Endothelial cell of hepatic sinusoid (primary cell): ENCODE data around the gene ITGAX.

Experiments used
- in situ Hi-C: cut with HindIII; loops from 2 replicates; pipeline ENCODE4 v1.10.0; 2017; ENCODE audit warnings: low sequenced_read_pairs

Gene ITGAX

DNA sequence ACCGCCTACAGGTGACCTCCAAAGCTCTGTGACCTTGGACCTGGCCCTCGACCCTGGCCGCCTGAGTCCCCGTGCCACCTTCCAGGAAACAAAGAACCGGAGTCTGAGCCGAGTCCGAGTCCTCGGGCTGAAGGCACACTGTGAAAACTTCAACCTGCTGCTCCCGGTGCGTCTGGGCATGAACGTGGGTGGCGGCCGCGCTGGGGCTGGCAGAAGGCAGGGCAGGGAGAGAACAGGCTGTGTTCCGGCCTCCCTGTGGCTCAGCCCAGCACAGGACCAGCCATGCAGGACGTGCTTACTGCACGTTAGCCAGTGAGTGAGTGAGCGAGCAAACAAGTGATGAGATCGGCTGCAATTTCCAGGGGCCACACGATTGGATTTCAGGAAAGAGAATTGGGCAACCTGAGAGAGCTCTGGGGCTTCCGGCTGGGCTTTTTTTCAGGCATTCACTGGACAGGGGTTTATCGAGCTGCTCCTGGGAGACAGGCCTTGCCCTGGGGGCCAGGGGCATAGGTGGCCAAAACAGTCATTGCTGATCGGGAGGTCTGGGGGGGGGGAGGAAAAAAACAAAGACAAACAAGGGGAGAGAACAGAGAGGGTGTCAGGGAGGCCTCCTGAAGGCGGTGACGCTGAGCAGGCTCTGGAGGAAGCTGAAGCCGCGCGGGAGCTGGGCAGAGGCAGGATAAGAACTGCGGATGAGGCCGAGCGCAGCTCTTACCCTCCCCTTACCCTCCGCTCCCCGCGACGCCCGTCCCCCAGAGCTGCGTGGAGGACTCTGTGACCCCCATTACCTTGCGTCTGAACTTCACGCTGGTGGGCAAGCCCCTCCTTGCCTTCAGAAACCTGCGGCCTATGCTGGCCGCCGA lies 16.9 kb downstream of the ITGAX start:
- in situ Hi-C loops = no loop called here

DNA sequence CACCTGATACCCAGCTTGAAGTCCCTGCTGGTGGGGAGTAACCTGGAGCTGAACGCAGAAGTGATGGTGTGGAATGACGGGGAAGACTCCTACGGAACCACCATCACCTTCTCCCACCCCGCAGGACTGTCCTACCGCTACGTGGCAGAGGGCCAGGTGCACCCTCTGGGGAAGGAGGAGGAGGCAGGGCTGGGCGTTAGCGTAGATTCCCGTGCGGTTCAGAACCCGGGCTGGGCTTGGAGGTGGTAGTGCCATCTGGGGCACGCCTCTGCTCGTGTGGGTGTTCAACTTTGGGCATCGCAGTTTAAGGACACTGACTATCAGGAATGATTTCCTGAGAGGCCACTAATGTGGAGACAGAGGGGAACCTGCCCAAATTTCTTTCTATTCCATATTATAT lies 18.3 kb downstream of the ITGAX start:
- in situ Hi-C loops = no loop called here

DNA sequence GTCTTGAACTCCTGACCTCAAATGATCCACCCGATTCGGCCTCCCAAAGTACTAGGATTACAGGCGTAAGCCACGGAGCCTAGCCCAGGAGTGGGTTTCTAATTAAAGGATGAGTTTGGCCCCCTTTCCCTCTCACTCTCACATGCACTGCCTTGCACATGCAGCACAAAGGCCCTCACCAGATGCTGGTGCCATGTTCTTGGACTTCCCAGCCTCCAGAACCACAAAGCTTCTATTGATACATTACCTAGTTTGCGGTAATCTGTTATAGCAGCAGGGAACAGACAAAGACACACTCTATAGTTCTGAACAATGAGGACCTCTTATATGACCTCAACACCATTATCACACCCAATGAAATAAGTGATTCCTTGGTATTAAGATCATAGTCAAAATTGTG lies 20.3 kb downstream of the ITGAX start:
- in situ Hi-C loops = loop anchor here (25.0 kb wide), 1 partner anchor 163 kb away; the partner anchor contains the start of genes PYCARD, PYDC1 and TRIM72

DNA sequence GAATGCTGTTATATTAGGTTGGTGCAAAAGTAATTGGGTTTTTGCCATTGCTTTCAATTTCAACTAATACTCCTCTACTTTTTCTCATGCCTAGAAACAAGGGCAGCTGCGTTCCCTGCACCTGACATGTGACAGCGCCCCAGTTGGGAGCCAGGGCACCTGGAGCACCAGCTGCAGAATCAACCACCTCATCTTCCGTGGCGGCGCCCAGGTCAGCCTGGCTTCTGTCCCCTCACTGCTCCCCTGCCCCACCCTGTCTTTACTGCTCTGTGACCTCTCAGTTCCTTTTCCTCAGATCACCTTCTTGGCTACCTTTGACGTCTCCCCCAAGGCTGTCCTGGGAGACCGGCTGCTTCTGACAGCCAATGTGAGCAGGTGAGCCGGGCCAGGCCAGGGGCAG lies 21.7 kb downstream of the ITGAX start:
- in situ Hi-C loops = loop anchor here (25.0 kb wide), 1 partner anchor 164 kb away; the partner anchor contains the start of genes PYCARD, PYDC1 and TRIM72

DNA sequence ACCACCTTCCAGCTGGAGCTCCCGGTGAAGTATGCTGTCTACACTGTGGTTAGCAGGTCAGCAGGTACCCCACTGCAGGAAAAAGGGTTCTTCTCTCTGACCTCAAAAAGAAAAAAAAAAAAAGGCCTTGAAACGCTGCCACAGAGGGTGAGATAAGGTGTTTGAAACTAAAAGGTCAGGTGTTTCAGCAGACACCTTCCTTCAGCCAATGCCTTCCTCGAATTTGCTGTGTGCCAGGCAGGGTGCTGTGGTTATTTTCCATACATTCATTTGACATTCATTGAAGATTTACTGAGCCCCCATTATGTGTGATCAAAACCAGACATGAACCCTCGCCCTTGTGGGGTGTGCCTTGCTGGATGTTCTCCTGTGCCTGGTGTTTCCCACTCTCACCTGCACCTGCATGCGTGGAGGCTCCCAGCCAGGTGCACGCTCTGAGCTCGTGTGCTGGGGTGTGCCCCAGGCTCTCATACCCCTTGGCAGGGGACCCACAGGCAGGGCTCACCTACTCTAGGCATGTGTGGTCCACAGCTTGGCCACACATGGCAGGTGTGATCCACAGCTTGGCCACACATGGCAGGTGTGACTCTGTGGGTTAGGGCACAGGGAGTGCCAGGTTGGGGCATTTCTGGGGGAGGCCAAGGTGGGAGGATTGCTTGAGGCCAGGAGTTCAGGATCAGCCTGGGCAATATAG lies 22.4 kb downstream of the ITGAX start:
- in situ Hi-C loops = loop anchor here (25.0 kb wide), 1 partner anchor 165 kb away; the partner anchor contains the start of genes PYCARD, PYDC1 and TRIM72

DNA sequence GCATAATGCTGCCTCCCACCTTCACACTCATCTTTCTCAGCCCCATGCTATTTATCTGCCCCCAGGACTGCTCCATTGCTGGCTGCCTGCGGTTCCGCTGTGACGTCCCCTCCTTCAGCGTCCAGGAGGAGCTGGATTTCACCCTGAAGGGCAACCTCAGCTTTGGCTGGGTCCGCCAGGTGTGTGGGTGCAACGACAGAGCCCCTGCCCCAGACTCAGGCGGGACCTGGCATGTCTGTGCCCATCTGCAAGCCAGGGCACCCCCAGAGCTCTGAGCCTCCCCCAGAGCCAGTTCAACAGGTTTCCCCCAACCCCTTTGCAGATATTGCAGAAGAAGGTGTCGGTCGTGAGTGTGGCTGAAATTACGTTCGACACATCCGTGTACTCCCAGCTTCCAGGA lies 25.2 kb downstream of the ITGAX start:
- in situ Hi-C loops = loop anchor here (25.0 kb wide), 1 partner anchor 168 kb away; the partner anchor contains the start of genes PYCARD, PYDC1 and TRIM72

DNA sequence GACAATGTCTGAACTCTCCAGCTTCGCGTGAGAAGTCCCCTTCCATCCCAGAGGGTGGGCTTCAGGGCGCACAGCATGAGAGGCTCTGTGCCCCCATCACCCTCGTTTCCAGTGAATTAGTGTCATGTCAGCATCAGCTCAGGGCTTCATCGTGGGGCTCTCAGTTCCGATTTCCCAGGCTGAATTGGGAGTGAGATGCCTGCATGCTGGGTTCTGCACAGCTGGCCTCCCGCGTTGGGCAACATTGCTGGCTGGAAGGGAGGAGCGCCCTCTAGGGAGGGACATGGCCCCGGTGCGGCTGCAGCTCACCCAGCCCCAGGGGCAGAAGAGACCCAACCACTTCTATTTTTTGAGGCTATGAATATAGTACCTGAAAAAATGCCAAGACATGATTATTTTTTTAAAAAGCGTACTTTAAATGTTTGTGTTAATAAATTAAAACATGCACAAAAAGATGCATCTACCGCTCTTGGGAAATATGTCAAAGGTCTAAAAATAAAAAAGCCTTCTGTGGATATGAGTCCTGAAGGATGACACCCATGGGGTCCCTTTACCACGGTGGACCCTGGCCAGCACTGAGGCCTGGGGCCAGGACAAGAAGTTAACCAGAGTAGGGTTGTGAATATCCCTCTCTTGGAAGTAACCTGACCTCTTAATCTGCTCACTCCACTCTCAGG lies 27.6 kb downstream of the ITGAX start:
- in situ Hi-C loops = loop anchor here (25.0 kb wide), 1 partner anchor 170 kb away; the partner anchor contains the start of genes PYCARD, PYDC1 and TRIM72

DNA sequence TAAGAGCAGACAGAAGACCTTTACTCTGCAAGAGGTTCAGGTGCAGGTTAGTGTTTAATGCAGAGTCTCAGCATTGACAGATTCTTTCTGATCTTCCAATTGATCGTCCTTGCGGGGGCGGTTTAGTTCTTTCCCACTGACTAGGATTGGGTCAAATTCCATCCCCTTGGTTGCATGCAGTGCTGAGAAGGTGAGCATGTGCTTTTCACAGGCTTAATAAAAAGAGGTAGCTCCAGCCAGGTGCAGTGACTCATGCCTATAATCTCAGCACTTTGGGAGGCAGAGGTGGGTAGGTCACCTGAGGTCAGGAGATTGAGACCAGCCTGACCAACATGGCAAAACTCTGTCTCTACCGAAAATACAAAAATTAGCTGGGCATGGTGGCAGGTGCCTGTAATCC lies 30.7 kb downstream of the ITGAX start:
- in situ Hi-C loops = loop anchor here (25.0 kb wide), 1 partner anchor 173 kb away; the partner anchor contains the start of genes PYCARD, PYDC1 and TRIM72

DNA sequence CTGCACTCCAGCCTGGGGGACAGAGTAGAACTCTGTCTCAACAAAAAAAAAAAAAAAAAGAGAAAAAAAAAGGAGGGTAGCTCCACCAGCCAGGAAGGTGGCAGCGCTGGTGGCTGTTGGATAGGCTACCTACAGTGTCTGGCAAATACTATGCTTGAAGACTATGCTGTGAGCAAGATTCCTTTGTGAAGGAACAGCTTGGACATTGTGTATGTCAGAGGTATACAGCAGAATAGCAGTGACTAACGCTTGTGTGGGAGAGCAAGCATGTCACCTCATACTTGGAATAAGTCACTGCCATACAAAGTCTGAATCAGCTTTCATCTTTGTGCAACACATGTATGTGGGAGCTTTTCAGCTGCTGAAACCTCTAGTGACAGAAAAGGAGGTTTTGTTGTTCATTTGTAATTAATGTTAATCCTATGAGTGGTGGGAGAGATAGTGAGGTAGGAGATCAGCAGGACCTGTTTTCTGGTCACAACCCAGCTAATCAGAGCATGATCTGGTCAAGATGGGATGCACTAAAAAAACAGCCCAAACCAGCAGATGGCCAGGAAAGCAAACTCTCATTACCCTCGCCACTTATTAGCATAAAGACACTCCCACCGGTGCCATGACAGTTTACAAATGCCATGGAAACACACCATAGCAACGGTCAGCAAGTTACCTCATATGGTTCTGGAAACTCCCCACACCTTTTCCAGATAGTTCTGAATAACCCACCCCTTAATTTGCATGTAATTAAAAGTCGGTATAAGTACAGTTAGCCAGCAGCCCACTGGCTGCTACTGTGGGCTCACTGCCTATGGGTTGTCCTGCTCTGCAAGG lies 31.4 kb downstream of the ITGAX start:
- in situ Hi-C loops = loop anchor here (25.0 kb wide), 1 partner anchor 174 kb away; the partner anchor contains the start of genes PYCARD, PYDC1 and TRIM72

DNA sequence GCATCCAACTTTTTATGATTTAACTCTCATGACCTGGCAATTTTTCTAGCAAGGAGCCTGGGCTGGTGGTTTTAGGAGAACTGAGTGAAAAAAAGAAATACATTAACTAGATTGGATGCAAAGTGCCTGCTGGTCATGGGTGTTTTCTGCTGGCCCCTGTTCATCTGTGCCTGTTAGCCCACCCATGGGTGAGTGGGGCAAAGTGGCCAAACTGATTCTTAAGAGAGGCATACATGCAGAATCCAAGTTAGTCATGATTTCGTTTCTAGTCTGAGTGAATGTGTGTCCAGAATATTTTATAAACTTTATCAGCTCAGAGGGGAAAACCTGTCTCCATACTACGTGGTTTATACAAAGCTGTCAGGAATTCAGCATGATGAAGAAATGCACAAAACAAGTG lies 33.6 kb downstream of the ITGAX start:
- in situ Hi-C loops = loop anchor here (25.0 kb wide), 1 partner anchor 176 kb away; the partner anchor contains the start of genes PYCARD, PYDC1 and TRIM72

DNA sequence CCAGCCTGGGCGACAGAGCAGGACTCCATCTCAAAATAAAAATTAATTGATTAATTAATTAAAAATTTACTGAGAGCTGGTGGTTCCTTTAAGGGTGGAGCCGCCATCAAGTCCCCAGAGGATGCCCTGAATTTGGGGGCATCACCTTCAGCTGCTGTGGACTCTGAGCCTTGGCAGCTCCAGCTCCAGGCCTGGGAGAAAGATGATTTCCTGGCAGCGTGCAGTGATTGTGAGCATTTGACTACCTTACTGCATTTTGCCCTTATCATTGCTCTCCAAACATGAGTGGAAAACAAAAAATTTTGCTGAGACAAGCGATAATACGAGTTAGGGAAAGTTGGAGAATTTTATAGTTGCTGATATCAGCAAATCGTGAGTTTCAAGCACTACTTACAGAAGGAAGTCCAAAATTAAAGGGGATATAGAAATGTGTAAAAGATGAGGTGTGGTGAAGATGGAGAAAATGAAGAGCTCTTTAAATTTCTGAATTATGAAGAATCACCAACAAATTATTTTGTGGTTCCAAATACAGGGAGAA lies 35.6 kb downstream of the ITGAX start:
- in situ Hi-C loops = loop anchor here (25.0 kb wide), 1 partner anchor 178 kb away; the partner anchor contains the start of genes PYCARD, PYDC1 and TRIM72

DNA sequence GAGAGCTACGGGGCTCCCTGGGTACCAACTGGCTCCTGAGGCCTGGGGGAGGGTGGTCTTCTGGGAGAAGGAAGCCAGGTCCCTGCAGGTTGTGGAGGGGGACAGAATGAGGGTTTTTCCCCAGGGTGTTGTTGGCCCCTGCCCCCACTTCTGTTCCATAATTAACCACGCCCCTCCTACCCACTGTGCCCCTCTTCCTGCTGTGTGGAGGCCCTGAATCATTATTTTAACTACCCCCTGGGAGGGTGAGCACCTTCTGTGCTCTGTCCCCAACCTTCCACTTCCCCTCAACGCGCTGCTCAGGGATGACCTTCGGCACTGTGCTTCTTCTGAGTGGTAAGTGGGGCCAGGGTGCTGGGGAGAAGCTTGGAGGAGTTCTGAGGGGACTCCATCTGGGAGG lies 38.1 kb downstream of the ITGAX start, which contains the start of gene ITGAD:
Gene ITGAD (plus strand): TSS at position 280 of the 400 bp plus-strand sequence. CDS start 26 bp downstream, at position 306.
- in situ Hi-C loops = loop anchor here (25.0 kb wide), 1 partner anchor 181 kb away; the partner anchor contains the start of genes PYCARD, PYDC1 and TRIM72

DNA sequence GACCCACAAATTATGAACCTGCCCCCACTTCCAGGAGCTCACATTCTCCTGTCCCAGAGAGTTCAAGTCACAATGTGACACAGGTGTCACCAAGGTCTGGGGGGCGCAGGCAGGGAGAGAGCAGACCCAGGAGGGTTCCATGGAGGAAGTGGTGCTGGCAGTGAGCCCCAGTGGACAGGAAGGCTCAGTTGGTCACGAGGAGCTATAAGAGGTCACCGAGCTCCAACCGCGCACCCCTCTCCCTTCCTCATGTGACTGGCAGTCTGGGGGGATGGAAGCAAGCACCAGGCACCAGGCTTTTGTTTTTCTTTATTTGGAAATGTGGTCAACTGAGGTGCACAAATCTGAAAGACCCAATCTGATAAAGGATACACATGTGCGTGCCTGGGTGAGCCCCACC lies 40.7 kb downstream of the ITGAX start:
- in situ Hi-C loops = loop anchor here (25.0 kb wide), 1 partner anchor 183 kb away; the partner anchor contains the start of genes PYCARD, PYDC1 and TRIM72

DNA sequence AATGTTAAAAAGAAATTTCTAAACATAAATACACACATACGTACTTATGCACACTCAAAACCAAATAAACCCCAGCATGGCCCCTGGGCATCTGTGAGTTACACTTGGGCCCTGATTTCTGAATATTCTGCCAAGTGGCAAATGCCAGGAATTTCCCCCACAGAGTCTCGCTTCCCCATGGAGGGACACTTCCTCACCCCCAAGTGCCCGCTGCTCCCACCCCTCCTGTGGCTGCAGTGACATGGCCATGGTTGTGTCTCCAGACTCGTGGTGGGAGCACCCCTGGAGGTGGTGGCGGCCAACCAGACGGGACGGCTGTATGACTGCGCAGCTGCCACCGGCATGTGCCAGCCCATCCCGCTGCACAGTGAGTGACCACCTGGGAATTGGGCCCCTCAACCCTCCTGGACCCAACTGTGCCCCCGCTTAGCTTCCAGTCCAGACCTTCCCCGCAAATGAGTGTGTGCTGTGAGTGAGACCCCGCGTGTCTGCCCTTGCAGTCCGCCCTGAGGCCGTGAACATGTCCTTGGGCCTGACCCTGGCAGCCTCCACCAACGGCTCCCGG lies 42.2 kb downstream of the ITGAX start:
- in situ Hi-C loops = loop anchor here (25.0 kb wide), 1 partner anchor 185 kb away; the partner anchor contains the start of genes PYCARD, PYDC1 and TRIM72

DNA sequence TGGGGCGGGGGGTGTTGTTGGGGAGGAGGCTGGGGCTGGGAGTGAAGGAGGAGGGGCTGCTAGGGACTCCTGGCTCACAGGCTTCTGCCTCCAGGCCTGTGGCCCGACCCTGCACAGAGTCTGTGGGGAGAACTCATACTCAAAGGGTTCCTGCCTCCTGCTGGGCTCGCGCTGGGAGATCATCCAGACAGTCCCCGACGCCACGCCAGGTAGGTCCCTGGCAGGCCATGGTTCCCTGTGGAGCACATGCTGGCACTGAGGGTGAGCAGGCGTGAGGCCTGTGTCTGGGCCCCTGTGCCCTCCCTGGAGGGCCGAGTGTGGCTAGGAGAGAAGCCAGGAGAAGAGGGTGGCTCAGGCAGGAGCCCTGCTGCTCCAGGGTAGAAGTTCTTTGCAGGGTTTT lies 42.7 kb downstream of the ITGAX start:
- in situ Hi-C loops = loop anchor here (25.0 kb wide), 1 partner anchor 185 kb away; the partner anchor contains the start of genes PYCARD, PYDC1 and TRIM72

DNA sequence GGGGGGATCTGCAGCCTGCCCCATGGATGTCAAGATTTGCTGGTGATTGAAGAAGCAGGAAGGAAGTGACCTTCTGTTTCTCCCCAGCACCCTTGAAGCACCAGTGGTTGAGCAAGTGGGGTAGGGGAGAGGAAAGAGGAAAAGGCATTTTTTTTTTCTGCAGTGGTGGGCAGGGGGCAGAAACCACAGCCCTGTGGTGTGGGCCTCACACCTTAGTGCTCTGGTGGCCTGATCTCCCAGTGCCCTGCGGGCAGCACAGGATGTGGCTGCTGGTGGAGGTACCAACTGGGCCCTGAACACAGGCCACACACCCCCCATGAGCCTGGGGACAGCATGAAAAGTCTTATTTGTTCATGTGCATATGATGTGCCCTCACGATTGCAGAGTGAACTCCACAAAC lies 45.2 kb downstream of the ITGAX start:
- in situ Hi-C loops = no loop called here

DNA sequence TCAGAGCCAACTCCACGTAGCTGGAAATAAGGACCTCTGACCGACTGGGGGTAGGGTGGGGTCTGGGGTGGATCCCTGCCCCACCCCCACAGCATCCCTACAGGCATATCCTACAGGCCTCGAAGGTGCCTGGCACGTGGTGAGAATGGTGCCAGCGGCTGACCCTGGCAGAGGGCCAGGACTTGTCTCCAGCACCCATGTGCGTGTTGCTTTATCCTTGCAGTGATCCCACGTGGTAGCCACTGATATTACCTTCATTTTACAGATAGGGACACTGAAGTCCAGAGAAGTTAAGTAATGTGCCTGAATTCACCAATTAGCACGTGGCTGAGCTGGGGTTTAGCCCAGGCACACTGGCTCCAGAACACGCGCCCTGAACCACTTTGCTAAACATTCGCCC lies 46.5 kb downstream of the ITGAX start:
- in situ Hi-C loops = no loop called here

DNA sequence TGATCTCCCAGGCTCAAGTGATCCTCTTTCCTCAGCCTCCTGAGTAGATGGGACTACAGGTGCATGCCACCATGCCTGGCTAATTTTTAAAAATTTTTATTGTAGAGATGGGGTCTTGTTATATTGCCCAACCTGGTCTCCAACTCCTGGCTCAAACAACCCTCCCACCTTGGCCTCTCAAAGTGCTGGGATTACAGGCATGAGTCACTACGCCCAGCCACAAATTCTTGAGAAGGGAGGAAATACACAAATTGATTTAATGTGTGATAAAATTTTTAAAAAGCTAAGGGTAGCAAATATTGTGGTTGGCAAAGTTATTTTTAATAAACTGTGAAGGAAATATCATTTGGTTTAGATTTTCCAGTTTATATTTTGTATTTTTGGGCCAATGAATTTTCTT lies 47.7 kb downstream of the ITGAX start:
- in situ Hi-C loops = no loop called here
